HL-60 (cell line): Measurements from ENCODE around the gene ERH.

Experiments used
- GABPA ChIP-seq: IDR thresholded peaks from 2 replicates; pipeline ENCODE4 v1.6.1; 2012; ENCODE audit warnings: low read depth
- POLR2AphosphoS5 ChIP-seq: IDR thresholded peaks from 2 replicates; pipeline ENCODE4 v1.6.1; 2012; ENCODE audit warnings: low read depth
- TF ChIP-seq, protein P1 (sequence below): IDR thresholded peaks from one replicate; pipeline ENCODE4 v1.5.1; 2011; ENCODE audit warnings: low read length, control low read depth, inconsistent platforms; ENCODE audit not compliant: insufficient read depth
- TF ChIP-seq, protein P2 (sequence below): IDR thresholded peaks from 2 replicates; pipeline ENCODE4 v1.6.1; 2012; ENCODE audit warnings: low read depth; ENCODE audit not compliant: insufficient replicate concordance

DNA sequence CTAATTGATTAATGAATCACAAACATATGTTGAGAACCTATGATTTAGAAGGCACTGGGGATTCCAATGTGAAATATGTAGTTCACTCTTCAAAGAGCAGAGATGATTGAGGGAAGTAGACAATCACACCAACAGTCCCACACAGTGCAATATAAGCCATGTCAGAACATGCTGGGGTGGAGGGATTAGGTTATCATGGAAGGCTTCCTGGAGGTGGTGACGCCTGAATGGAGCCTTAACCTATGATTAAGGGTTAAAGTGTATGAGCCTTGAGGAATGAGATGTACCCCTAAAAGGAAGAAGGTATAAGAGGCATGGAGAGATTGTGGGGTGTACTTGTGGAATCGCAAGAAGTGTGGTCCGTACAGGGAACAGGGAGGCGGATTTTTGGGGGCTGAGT lies 31.3 kb downstream of the ERH start:
- TF ChIP-seq, protein P1, sequence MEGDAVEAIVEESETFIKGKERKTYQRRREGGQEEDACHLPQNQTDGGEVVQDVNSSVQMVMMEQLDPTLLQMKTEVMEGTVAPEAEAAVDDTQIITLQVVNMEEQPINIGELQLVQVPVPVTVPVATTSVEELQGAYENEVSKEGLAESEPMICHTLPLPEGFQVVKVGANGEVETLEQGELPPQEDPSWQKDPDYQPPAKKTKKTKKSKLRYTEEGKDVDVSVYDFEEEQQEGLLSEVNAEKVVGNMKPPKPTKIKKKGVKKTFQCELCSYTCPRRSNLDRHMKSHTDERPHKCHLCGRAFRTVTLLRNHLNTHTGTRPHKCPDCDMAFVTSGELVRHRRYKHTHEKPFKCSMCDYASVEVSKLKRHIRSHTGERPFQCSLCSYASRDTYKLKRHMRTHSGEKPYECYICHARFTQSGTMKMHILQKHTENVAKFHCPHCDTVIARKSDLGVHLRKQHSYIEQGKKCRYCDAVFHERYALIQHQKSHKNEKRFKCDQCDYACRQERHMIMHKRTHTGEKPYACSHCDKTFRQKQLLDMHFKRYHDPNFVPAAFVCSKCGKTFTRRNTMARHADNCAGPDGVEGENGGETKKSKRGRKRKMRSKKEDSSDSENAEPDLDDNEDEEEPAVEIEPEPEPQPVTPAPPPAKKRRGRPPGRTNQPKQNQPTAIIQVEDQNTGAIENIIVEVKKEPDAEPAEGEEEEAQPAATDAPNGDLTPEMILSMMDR: no peak
- TF ChIP-seq POLR2AphosphoS5 (no peak), GABPA (no peak)
- TF ChIP-seq, protein P2, sequence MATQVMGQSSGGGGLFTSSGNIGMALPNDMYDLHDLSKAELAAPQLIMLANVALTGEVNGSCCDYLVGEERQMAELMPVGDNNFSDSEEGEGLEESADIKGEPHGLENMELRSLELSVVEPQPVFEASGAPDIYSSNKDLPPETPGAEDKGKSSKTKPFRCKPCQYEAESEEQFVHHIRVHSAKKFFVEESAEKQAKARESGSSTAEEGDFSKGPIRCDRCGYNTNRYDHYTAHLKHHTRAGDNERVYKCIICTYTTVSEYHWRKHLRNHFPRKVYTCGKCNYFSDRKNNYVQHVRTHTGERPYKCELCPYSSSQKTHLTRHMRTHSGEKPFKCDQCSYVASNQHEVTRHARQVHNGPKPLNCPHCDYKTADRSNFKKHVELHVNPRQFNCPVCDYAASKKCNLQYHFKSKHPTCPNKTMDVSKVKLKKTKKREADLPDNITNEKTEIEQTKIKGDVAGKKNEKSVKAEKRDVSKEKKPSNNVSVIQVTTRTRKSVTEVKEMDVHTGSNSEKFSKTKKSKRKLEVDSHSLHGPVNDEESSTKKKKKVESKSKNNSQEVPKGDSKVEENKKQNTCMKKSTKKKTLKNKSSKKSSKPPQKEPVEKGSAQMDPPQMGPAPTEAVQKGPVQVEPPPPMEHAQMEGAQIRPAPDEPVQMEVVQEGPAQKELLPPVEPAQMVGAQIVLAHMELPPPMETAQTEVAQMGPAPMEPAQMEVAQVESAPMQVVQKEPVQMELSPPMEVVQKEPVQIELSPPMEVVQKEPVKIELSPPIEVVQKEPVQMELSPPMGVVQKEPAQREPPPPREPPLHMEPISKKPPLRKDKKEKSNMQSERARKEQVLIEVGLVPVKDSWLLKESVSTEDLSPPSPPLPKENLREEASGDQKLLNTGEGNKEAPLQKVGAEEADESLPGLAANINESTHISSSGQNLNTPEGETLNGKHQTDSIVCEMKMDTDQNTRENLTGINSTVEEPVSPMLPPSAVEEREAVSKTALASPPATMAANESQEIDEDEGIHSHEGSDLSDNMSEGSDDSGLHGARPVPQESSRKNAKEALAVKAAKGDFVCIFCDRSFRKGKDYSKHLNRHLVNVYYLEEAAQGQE: no peak
